Measurements from ENCODE around the gene TAS2R7. TPM values are rescaled to one million over a fixed set of nuclear protein-coding genes. Genes with fewer than 3 reads are reported as not detected.

The TAS2R7 gene
- total and polyA plus RNA-seq, 10 of the 15 experiments (the other 5 are each of a cell fraction or from before 2014, with no cell fraction given) = not detected

- TF ChIP-seq ZNF24 (IDR thresholded peaks at IDR 0.05) (no peak), IKZF1 (conservative IDR thresholded peaks at IDR 0.05) (no peak), KAT2A (conservative IDR thresholded peaks at IDR 0.05; ENCODE audit: control insufficient read depth, low read depth, low read length) (no peak), RAD21 (IDR thresholded peaks at IDR 0.05; ENCODE audit: insufficient read depth, low read depth, low read length) (peak; percentile 77), SMC3 (IDR thresholded peaks at IDR 0.05; ENCODE audit: borderline replicate concordance, low read length) (peak; percentile 80; the same call in 1 of the 2 replicates), FOS (IDR thresholded peaks at IDR 0.05; ENCODE audit: borderline replicate concordance, extremely low read depth, insufficient read length) (no peak), MXI1 (IDR thresholded peaks at IDR 0.05; ENCODE audit: low read depth, low read length) (no peak)
These were observed 31.2 kb downstream of the TAS2R7 start (continued) for GRCh38 chr12:10771132-10771733.

GRCh38 chr12:10759657-10760056, 42.8 kb downstream of the TAS2R7 start:
- no peaks in the 10 kb centered on the region for H3K36me3 ChIP-seq (ENCODE audit: control insufficient read depth in 2 of 2, insufficient read depth in 2 of 2, low read length in 1 of 2)
- in situ Hi-C loops (cut with MboI) = no loop called here
- DNase-seq (ENCODE audit: low read depth, low spot score) (no peak), FAIRE-seq (no peak), ATAC-seq (no peak)
- no peak overlapping the region for H3K9ac ChIP-seq (ENCODE audit: control insufficient read depth, insufficient read depth, low read length)
- H3K4me1 ChIP-seq (ENCODE audit: control insufficient read depth, insufficient read depth, low read length) = no peaks in the 10 kb centered on the region
- POLR2A ChIA-PET = no interaction called here
- peaks cover 3% of the 10 kb centered on the region; the same call in 2 of the 3 replicates for H3K9me3 ChIP-seq (replicated peaks; ENCODE audit: control insufficient read depth, insufficient read depth, low read length)
- no TSS peak for BruUV-seq (replicated peaks)
- no peak overlapping the region for H3K4me3 ChIP-seq
- SMC1A ChIA-PET (ENCODE audit: uncharacterized antibody, unreplicated experiment) = interaction anchor here (1.0 kb wide), 1 partner anchor 9 kb away, joined by 3 read pairs; no protein-coding TSS in a partner anchor
- no peaks in the 10 kb centered on the region for H3K27me3 ChIP-seq (replicated peaks in 1 of 2; ENCODE audit: control insufficient read depth in 2 of 2, insufficient read depth in 2 of 2, low read length in 1 of 2)
- H3K27ac ChIP-seq (ENCODE audit: control insufficient read depth, insufficient read depth) = no peak overlapping the region
- H3K4me2 ChIP-seq (ENCODE audit: control insufficient read depth, insufficient read depth) = no peak overlapping the region
- RAD21 ChIA-PET (ENCODE audit: unreplicated experiment) = interaction anchor here (1.7 kb wide), 1 partner anchor 12 kb away, joined by 4 read pairs; no protein-coding TSS in a partner anchor
- 3% methylated on average over 2 of the region's 2 CpGs for WGBS (ENCODE audit: insufficient coverage, insufficient replicate concordance, low lambda C conversion rate, missing lambda C conversion rate)
- CTCF ChIA-PET = interaction anchor here (3.5 kb wide), 1 partner anchor 10 kb away, joined by 18 read pairs; no protein-coding TSS in a partner anchor
- H2AFZ ChIP-seq (ENCODE audit: control insufficient read depth, low read depth, low read length) = no peak overlapping the region
- no peak for TF ChIP-seq MYB (IDR thresholded peaks at IDR 0.05; ENCODE audit: borderline replicate concordance, low read depth, low read length)
- TF ChIP-seq ZNF24 (IDR thresholded peaks at IDR 0.05) = no peak
- TF ChIP-seq FOS (IDR thresholded peaks at IDR 0.05; ENCODE audit: borderline replicate concordance, extremely low read depth, insufficient read length) = no peak
- TF ChIP-seq SP1 (IDR thresholded peaks at IDR 0.05; ENCODE audit: low read depth, low read length) = no peak
- TF ChIP-seq SMC3 (IDR thresholded peaks at IDR 0.05; ENCODE audit: borderline replicate concordance, low read length) = no peak
- TF ChIP-seq NRF1 (conservative IDR thresholded peaks at IDR 0.05; ENCODE audit: low read depth, low read length) = no peak
- TF ChIP-seq POLR2AphosphoS5 (IDR thresholded peaks at IDR 0.05; ENCODE audit: low read length) = no peak
- TF ChIP-seq RAD21 (IDR thresholded peaks at IDR 0.05; ENCODE audit: insufficient read depth, low read depth, low read length) = no peak
- TF ChIP-seq RB1 (IDR thresholded peaks at IDR 0.05; ENCODE audit: borderline replicate concordance) = no peak
- no peak for TF ChIP-seq NR2C1 (IDR thresholded peaks at IDR 0.05)
- TF ChIP-seq NFYA (IDR thresholded peaks at IDR 0.05; ENCODE audit: borderline replicate concordance, low read depth, low read length) = no peak
- no peak for TF ChIP-seq SIX5 (IDR thresholded peaks at IDR 0.05; ENCODE audit: low read depth, low read length, severe bottlenecking)
- no peaks in the 10 kb centered on the region for H4K20me1 ChIP-seq (ENCODE audit: control insufficient read depth, insufficient read depth)
- no peaks in the 10 kb centered on the region for H3K79me2 ChIP-seq (ENCODE audit: control insufficient read depth, insufficient read depth, low read length)
- intact Hi-C loops (cut with micrococcal nuclease; ENCODE audit: unreplicated experiment) = no loop called here
